Measurements from ENCODE around the gene CELF1. TPM values are rescaled to one million over a fixed set of nuclear protein-coding genes. Genes with fewer than 3 reads are reported as not detected.

The CELF1 gene
- total RNA-seq, 6 experiments from 2014 or later, result 66.3 to 86.5 (median 71.7) TPM

- no peaks in the 10 kb centered on the region for H3K27me3 ChIP-seq
- intact Hi-C loops (cut with DNase I), result no loop called here
- no peaks in the 10 kb centered on the region for H3K36me3 ChIP-seq
- no peaks in the 10 kb centered on the region for H3K9me3 ChIP-seq
- no peak overlapping the region for H3K27ac ChIP-seq
- DNase-seq, result no peak
- H3K4me1 ChIP-seq, result peaks cover 0 to 34% (median 7%) of the 10 kb centered on the region in 4 donors
- ATAC-seq, result peak in 3 of 4 donors; percentile 40 to 65 (median 42)
- no peak for TF ChIP-seq POLR2A (IDR thresholded peaks at IDR 0.05)
- no peak for TF ChIP-seq CTCF (IDR thresholded peaks at IDR 0.05)
- 9% methylated on average over 2 of the region's 2 CpGs for WGBS (ENCODE audit: insufficient coverage, low coverage, low lambda C conversion rate, missing lambda C conversion rate)
- H3K4me3 ChIP-seq, result no peak overlapping the region
Observed at GRCh38 chr11:47539681-47540039, 13.3 kb downstream of the CELF1 start.

GRCh38 chr11:47538741-47539565 lies 14.0 kb downstream of the CELF1 start:
- Histone ChIP-seq H3K36me3 (no peaks in the 10 kb centered on the region), H3K9me3 (no peaks in the 10 kb centered on the region), H3K4me1 (peaks cover 0 to 31% (median 7%) of the 10 kb centered on the region in 4 donors), H3K27me3 (no peaks in the 10 kb centered on the region), H3K4me3 (no peak overlapping the region), H3K27ac (no peak overlapping the region)
- no peak for ATAC-seq
- TF ChIP-seq CTCF (IDR thresholded peaks at IDR 0.05) (no peak), POLR2A (IDR thresholded peaks at IDR 0.05) (no peak)
- intact Hi-C loops (cut with DNase I), result no loop called here
- WGBS (ENCODE audit: insufficient coverage, low coverage, low lambda C conversion rate, missing lambda C conversion rate), result 74% methylated on average over 10 of the region's 10 CpGs
- no peak for DNase-seq

- no peaks in the 10 kb centered on the region for H3K27me3 ChIP-seq
- no peak overlapping the region for H3K27ac ChIP-seq
- TF ChIP-seq POLR2A (IDR thresholded peaks at IDR 0.05) (no peak), CTCF (IDR thresholded peaks at IDR 0.05) (no peak)
- ATAC-seq (no peak), DNase-seq (no peak)
- no peak overlapping the region for H3K4me3 ChIP-seq
- H3K36me3 ChIP-seq, result no peaks in the 10 kb centered on the region
- 82% methylated on average over 3 of the region's 3 CpGs for WGBS (ENCODE audit: insufficient coverage, low coverage, low lambda C conversion rate, missing lambda C conversion rate)
- H3K9me3 ChIP-seq, result no peaks in the 10 kb centered on the region
- intact Hi-C loops (cut with DNase I), result no loop called here
- H3K4me1 ChIP-seq, result peaks cover 0 to 51% (median 15%) of the 10 kb centered on the region in 4 donors
Observed at GRCh38 chr11:47536915-47537314, 16.0 kb downstream of the CELF1 start.

- no peak for ATAC-seq
- H3K4me1 ChIP-seq, result peaks cover 0 to 45% (median 12%) of the 10 kb centered on the region in 4 donors
- no peak for DNase-seq
- H3K27ac ChIP-seq, result no peak overlapping the region
- no peaks in the 10 kb centered on the region for H3K36me3 ChIP-seq
- TF ChIP-seq CTCF (IDR thresholded peaks at IDR 0.05) (no peak), POLR2A (IDR thresholded peaks at IDR 0.05) (no peak)
- H3K9me3 ChIP-seq, result no peaks in the 10 kb centered on the region
- no peaks in the 10 kb centered on the region for H3K27me3 ChIP-seq
- 78% methylated on average over 4 of the region's 4 CpGs for WGBS (ENCODE audit: insufficient coverage, low coverage, low lambda C conversion rate, missing lambda C conversion rate)
- no peak overlapping the region for H3K4me3 ChIP-seq
- intact Hi-C loops (cut with DNase I), result no loop called here
Observed at GRCh38 chr11:47534704-47535251, 18.2 kb downstream of the CELF1 start.
